Right lobe of liver (tissue), 4 donors: Measurements from ENCODE around the gene RBM23.

Experiments
- POLR2A ChIP-seq: fragments of 450-650 bp; IDR thresholded peaks from one replicate; pipeline ENCODE4 v1.6.1; 2017; ENCODE audit warnings: antibody characterized with exemption, mild to moderate bottlenecking
- TF ChIP-seq, protein P1 (sequence below), 4 donors: fragments of 200-600 bp in 3 of 4; fragments of 450-650 bp in 1 of 4; IDR thresholded peaks; one replicate each; pipeline versions ENCODE4 v1.5.1 to v1.8.0; 2016 to 2022; ENCODE audit warnings: antibody characterized with exemption in 4 of 4, mild to moderate bottlenecking in 2 of 4
- donor health status: DM: no; HTN: no; CAD: no.
- donor health status: DM: no; HTN: no; CAD: no.
- donor health status: DM: no; HTN: yes; CAD: no.

DNA sequence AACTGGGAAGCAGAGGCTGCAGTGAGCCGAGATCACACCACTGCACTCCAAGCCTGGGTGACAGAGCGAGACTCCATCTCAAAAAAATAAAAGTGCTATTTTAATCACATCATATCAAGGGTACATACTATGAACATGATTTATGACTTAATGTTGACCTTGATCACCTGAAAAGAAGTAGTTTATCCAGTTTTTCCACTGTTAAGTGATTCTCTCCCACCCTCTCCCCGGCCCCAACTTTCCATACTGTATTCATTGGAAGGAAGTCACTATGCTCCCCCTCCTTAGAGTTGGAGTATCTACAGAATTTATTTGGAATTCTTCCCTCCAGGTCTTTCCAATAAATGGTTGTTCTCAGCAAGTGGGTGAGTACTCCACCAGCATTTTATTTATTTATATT is 13.2 kb upstream of the RBM23 start:
- TF ChIP-seq, protein P1, sequence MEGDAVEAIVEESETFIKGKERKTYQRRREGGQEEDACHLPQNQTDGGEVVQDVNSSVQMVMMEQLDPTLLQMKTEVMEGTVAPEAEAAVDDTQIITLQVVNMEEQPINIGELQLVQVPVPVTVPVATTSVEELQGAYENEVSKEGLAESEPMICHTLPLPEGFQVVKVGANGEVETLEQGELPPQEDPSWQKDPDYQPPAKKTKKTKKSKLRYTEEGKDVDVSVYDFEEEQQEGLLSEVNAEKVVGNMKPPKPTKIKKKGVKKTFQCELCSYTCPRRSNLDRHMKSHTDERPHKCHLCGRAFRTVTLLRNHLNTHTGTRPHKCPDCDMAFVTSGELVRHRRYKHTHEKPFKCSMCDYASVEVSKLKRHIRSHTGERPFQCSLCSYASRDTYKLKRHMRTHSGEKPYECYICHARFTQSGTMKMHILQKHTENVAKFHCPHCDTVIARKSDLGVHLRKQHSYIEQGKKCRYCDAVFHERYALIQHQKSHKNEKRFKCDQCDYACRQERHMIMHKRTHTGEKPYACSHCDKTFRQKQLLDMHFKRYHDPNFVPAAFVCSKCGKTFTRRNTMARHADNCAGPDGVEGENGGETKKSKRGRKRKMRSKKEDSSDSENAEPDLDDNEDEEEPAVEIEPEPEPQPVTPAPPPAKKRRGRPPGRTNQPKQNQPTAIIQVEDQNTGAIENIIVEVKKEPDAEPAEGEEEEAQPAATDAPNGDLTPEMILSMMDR (IDR thresholded peaks at IDR 0.05): no peak
- no peak for TF ChIP-seq POLR2A
